GM12801 (cell line): Measurements from ENCODE around the gene CBX4.

Experiments used
- CTCF ChIP-seq: IDR thresholded peaks from one replicate; pipeline ENCODE4 v1.5.1; 2011; ENCODE audit warnings: control low read depth; ENCODE audit not compliant: insufficient read length; ENCODE audit errors: extremely low read depth

CBX4 gene

GRCh38 chr17:79822583-79823124 is 16.6 kb downstream of the CBX4 start:
- TF ChIP-seq CTCF: no peak

GRCh38 chr17:79821331-79822095 is 17.7 kb downstream of the CBX4 start:
- TF ChIP-seq CTCF: no peak

- no peak for TF ChIP-seq CTCF
Measured at GRCh38 chr17:79820959-79821330, 18.3 kb downstream of the CBX4 start.

GRCh38 chr17:79819534-79820276 is 19.5 kb downstream of the CBX4 start:
- TF ChIP-seq CTCF: no peak

- no peak for TF ChIP-seq CTCF
Measured at GRCh38 chr17:79819085-79819484, 20.2 kb downstream of the CBX4 start.

- TF ChIP-seq CTCF: no peak
Measured at GRCh38 chr17:79818026-79818758, 21.0 kb downstream of the CBX4 start.
